Inferior parietal cortex (tissue), 1 donor: ENCODE data around the gene FLT1.

Source experiments
- DNase-seq: peaks from one replicate; pipeline ENCODE4 v3.0.0-alpha.2; 2016; ENCODE audit errors: extremely low spot score

FLT1 gene

DNA sequence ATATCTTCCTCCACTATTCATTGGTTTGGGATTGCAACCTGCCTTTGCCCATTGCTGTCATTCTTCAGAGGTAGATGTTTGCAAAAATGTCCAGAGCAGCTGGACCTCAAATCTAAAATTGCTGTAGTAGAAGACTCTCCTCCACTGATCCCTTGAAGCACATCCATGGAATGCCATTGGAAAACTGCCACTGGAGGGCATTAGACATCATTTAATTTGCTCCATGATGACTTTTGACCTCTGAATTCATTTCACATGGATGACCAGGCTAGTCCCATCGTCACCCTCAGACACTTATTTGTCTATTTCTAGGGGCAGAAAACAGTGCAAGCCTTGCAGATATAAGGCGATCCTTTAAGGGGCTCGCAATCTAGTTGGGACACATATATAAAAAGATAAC is 33.9 kb upstream of the FLT1 start:
- DNase-seq, result no peak

DNA sequence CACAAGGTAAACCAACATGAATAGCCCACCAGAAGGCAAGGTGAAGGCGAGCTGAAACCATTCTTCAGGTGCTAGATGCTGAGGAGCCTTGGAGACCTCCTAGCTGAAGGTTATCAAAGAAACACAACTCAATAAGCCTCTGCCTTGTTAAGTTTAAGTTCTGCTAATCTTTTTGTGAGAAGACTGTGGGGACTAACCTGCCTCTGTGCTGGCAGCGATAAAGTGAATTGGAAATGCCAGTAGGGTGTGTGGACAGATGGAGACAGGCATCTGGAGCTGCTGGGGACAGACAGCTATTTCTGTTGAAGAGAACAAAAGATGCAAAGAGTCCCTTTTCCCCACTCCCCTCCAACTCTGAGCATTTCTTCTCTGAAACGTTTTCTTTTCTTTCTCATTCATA is 33.5 kb upstream of the FLT1 start:
- DNase-seq, result no peak

DNA sequence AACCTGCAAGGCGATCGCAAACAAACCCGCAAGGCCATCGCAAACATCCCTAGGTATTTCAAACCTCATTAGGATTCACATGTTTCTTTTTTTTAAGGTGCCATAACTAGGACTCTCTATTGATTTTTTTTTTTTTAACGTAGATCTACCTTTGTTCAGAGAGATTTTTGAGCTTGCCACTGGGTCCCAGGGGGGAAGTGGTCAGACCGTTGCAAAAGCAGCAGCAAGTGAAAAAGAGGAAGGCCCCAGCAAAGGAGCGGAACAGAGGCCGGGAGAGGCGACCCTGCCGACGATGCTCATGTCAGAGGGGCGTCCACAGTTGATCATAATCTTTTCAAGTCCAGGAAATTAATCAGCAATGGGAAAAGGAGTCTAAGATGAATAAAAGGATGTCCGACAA is 32.7 kb upstream of the FLT1 start:
- DNase-seq, result no peak

DNA sequence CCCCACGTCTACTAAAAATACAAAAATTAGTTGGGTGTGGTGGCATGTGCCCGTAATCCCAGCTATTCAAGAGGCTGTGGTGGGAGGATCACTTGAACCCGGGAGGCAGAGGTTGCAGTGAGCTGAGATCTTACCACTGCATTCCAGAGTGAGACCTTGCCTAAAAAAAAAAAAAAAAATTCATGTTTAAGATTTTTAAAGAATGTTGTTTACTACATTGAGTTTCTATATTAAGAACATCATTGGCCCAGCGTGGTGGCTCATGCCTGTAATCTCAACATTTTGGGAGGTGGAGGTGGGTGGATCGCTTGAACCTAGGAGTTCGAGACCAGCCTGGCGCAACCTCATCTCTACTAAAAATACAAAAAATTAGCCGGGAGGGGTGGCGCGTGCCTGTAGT is 31.9 kb upstream of the FLT1 start:
- no peak for DNase-seq

DNA sequence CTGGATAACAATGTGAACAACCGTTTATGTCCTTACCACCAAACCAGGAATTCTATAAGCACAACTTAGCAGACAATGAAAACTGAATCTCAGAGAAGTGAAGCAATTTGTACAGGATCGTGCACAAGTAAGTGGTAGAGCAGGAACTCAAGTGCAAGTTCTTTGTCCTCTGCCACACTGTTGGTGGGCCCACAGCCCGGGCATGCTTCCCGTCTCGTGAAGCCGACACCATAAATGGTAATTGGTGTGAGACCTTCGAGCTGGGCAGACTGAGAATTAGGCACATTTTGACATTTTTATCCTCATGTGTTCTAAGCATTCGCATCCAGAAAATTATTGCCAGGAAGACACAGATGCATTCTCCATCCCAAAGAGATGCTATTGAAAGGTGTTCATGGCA is 27.9 kb upstream of the FLT1 start:
- no peak for DNase-seq

DNA sequence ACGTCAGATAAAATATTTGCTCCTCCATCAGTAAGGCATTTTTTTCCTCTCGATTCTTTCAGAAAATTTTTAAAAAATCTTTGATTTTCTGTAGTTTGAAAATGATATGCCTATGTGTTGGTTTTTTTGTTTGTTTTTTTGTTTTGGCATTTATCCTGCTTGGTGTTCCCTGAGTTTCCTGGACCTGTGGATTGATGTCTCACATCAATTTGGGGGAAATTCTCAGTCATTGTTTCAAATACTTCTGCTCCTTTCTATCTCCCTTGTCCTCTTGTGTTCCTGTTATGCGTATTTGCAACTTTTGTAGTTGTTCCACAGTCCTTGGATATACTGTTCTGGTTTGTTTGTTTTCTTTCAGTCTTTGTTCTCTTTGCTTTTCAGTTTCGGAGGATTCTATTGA is 18.8 kb upstream of the FLT1 start:
- no peak for DNase-seq

DNA sequence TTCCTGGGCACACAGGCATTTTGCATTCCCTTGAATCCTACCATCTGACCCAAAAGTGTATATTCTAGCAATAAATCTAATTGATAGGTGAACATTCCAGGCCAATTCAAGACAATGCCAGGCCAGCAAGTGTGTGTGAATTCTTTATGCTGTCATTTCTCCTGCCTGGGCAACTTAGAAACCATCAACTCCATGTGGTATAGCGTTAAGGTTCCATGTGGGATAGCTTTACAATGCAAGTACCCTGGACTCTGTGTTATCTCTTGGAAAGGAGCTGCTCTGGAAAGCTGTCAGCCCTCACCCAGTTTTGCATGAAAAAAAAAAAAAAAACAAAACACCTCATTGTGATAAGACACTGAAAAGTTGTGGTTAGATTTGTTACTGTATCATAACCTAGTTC is 15.6 kb upstream of the FLT1 start:
- no peak for DNase-seq

DNA sequence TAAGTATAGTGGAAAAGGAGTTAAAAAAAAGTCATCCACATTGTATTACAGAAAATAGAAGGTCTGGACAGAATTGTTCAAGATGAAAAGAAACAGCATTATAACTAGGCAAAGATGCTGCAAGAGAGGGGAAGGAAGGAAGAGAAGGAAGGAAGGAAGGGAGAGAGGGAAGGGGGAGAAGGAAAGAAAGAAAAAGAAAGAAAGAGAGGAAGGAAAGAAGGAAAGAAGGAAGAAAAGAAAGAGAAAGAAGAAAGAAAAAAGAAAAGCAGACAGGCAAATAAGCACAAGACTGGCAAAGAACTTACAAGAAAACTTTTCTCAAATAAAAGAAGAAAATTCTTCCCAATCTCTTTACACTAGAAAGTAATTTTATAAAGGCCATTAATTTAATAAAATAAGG is 15.1 kb upstream of the FLT1 start:
- no peak for DNase-seq

DNA sequence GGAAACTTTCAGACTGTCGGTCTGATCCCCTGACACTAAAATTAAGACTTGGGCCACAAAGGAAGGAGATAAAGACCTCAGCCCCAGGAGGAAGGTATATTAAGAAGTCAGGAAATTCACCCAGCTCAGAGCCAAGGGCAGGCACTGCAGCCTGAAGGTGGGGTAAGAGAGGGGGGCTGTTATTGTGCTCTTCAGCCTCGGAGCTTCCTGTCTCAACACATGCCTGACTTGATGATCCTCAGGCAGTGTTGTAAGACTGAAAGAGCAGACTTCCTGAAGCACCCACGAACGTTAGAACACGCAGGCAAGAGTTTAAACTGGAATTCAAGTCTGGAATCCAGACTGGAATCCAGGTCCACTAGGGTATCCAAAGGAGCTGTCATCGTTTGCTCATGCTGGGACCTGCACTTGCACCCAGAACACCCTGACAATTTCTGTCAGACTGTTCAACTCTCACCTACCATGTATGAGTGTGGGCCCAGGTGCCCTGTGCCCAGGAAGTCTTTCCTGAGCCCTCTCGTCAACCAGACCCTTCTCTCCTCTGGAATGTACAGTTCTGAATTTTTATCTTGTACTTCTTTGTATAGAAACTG is 10.7 kb upstream of the FLT1 start:
- no peak for DNase-seq

DNA sequence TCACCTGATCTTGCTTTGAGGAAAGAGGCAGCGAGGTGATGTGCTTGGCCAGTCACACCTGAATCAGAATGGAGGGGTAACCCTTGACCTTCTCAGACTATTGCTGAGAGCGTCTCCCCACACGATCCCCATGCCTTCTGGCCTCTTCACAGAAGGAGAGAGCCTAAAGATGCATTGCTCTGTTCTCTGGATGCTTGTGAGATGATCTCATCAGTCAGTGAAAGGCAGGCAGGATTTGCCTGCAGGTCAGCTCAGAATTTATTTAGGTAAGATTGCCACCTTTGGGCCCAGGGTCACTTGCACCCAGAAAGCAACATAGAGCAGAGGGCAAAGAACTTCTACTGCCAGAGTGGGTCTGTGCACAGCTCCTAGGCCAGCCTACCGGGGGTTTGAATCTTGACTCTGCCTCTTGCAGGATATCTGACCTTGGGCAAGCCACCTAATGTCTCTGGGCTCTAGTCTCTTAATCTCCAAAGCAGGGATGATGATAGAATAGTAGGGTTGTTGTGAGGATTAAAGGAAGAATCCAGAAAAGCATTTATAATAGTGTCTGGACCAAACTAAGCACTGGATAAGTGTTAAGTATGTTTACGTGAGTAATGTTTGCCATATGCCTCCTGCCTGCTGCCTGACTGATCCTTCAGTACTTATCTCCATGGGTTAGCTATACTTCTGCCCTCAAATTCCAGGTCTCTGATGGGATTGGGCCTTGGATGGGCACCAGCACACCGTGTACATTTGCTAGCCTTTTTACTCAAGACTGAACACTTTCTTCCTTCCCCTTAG is 8.4 kb upstream of the FLT1 start:
- no peak for DNase-seq

DNA sequence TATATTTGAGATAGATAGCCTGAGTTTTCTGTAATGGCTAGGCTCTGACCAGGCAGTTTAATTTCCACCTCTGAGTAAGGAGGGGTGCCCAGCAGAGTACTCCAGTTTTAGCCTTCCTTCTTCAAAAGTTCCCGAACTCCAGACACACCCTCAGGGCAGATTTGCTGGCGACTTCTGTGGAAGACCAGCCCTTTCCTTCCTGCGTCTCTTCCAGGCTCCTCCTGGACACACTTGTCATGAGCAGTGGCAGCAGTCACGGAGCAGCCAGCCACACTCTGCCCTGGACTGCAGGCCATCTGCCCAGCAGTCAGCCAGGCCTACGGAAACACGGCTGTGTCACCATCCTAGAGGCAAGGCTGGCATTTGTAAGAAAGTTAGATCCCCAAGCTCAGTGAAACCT is 6.6 kb upstream of the FLT1 start:
- DNase-seq, result no peak

DNA sequence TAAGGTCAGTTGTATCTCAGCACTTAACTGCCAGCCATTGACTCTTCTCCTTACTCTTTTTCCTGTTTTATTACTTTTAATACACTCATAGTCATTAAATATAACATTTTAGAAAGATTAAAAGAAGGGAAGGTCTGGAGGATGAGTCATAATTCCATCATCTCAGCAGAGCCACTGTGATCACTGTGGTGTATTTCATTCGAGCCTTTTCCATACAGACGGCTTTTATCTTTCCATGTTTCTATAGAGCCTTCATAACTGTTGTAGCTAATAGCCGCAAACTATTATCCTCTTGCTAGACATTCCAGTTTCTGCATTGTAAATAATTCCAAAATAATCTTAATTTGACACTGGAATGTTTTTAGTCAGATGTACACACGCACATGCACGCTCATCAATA is 4.7 kb upstream of the FLT1 start:
- DNase-seq, result no peak

DNA sequence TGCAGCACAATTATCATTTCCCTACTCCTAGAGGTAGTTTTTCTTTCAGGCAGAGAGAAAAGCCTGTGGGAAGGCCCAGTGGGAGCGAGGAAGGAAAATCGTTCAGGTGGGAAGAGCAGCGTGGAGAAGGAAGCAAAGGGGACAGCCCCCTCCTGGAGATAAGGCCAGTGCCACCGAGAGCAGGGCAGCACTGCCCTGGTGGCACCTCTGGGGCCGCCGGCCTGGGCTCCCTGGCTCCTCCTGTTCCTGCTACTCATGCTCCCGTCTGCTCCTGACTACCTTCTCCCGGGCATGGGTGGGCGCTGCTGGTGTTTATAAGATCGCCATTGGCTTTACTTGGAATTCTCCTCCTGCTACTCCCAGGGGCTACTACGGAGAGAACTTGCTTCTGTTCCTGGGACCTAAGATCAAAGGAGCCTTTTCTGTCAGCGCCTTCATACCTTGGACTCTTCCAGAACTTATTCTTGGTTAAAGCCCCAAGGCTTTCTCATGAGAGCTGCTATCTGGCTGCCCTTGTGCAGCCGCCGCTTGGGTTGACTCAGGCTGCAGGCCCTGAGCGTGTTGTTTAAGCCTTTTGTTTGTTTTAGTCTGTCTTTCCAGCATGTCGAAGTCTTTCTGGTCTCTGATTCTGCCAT is 3.7 kb upstream of the FLT1 start:
- DNase-seq, result no peak

DNA sequence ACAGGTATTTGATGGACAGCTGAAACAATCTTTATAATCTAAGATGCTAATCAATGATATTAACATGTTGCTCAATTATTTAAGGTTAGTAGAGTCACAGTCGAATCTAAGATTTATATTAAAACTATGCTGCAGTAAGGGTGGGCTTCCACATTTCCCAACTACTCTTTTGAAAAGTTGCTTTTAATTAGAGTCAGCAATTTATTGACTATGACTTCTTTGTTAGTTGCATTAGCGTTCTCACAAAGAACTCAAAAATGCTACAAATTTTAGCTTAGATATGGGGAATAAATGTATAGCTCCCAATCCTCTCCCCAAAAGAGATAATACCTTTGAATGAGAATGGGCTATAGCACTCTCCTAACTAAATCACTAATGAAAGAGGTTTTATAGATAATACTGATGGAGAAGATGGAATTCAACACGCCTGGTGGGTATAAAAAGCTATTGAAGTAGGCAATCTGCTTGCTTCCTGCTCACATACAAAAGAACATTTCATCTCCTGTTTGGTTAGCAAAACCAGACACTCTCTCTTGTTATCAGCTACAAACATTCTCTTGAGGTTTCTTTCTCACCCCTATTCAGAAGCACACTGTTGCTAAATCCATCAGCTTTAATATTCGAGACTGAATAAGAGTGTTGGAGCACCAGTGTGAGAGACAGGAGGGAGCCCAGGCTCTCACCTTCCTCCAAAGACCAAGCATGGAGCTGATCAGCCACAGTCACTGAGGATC is 2.4 kb upstream of the FLT1 start:
- DNase-seq, result no peak

DNA sequence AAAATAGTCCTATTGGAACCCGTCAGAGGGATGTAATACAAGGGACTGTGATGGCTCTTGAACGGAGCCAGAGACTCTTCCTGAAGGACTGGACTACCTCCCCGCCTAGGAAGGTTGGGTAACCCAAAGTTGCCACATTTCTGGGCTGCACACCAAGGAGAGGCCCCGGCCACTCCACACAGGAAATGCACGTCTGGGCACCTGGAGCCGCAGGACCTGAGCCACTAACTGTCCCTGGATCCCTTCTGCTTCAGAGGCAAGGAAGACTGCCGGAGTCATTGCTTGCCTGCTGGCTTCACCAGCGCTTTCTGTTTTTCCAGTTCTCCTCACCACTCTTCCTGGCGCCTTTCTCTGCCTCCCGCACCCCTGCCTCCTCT is 1.2 kb upstream of the FLT1 start:
- DNase-seq, result no peak

DNA sequence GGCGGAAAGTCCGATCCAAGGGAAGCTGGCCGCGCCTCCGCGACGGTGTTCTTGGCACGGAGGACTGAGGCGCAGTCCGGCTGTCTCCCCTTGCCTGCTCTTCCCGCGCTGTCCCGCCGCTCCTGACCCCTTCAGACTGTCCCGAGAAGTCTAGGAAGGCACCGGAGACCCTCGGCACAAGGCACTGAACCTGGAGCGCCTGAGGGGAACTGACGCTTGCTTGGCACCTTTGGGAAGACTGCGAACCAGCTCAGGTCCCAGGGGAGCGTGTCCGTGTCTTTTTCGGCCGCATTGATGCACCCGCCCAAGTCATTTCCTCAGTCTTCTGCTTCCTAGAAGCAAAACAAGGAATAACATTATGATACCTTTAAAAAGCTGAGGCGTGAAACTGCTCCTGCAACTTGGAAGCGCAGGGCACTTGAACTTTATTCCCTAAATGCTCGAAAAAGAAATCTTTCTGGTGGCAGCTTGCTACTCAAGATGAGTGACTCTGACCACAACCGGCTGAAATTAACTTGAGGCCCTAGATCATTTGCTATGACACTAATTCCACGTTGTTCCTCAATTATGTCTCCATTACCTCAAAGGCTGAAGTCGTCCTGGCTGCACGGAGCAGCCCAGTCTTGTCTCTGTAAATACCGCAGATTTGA is 735 bp upstream of the FLT1 start:
- no peak for DNase-seq

DNA sequence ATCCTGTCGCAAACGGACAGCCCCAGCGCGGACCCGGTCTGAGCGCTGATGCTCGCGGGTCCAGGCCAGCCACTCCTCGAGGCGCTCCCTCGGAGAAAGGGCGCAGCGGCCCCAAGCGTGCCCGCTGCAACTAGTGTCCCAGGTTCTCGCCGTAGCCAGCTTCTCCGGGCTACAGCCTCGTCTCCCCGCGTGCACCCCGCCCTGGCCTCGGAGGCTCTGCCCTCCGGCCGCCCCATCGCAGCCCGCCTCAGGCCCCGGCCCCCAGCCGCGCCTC is 487 bp downstream of the FLT1 start:
- DNase-seq, result no peak

DNA sequence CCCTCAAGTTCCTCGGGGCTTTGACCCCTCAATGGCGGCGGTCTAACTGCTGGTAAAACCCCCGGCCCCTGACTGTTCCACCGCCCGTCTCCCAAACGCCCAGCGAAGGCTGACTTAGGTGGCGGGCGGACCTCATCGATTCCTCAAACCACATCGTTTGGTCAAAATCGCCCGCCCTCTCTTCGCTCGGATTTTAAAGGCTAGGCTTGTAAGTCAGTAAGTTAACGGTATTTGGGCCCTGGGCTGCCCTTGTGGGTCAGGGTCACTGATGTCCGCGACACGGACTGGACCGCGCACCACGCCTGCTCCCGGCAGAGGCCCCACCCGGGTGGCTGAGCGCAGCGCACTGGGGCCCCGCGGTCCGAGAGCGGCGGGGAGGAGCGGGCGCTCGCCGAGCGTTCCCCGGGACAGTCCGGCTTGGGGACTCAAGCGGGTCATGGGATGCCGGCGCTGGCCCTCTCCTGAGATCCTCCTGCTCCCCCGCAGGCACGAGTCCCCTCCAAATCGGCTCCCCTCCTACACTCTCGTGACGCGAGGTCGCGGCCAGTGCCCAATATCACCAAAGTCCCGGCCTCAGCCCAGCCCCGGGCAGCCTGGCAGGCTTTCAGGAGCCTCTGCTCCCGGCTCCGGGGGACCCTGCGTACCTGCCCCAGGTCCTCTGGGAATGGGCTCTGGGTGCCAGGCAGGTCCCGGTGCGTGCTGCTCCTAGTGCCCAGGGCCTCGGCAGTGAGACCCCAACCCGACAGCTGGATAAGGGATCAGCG is 1.0 kb downstream of the FLT1 start:
- DNase-seq, result no peak

DNA sequence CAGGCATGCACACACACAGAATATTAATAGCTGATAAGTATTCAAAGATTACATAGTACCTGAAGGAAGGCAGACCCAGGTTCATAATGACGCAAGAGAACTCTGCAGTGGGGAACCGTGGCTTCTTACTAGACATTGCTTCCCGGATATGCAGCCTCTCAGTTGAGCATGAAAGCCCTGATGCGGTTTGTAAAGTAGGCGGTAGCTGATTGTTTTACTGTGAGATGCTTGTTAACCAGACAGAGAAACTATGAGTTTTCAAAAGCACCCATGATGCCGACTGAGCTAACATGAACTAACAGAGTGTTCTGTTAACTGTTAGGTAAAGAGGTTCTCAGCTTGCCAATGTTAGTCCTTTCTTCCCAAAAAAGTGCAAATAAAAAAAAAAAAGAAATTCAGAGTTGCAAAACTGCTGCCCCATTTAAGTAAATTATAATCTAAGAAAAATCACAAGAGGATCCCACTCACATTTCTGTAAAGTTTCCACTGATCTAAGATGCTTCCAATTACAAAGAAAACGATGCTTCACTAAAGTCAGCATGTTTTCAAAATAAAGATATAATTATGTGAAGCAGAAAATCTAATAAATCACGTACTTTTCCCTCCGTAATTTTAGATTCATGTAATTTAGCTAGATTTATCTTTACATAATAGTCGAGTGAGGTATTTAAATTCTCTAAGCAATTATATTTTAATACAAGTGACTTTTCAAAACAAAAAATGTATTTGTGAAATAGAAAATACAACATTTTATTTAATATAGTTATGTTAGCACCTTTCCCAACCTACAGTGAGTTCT is 2.2 kb downstream of the FLT1 start:
- no peak for DNase-seq

DNA sequence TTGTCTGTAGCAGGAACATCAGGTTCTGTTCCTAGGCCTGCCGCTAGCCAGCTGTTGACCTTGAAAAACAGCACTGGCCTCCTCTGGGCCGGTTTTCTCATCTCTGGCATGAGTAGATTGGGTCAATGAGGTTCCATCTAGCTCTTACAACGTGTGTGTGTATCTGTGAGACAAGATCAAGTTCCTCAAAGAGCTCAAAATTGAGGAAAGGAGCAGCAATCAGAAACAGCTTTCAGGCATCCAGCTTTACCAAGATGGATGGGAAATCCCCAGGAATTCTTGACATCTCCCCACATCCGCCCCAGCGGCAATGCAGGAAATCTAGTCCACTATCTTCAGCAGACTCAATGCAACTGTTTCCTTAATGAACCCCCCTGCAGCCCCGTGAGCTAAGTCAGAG is 4.9 kb downstream of the FLT1 start:
- DNase-seq, result no peak

DNA sequence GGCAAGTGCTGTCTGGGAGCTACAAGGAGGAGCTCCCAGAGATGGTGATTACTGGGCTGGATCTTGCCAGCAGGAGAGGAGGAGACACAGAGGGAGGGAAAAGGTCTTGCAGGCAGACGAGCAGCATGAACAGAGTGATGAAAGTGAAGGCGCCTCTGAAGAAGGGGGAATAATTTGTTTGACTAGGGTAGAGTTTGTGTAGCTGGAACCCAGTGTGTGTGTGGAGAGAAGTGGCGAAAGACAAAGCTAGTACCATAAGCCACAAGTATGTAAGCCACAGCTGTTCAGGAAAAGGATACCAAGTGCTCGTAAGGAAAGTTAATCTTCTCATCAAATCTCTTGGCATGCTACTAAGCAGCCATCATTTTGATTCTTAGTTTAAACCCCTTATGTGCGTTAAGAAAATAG is 5.4 kb downstream of the FLT1 start:
- no peak for DNase-seq
